Activated CD4-positive, alpha-beta T cell treated with anti-CD3 and anti-CD28 coated beads, Interleukin-2, amount 10 ng/mL, durations not matched to agents 7 days and 5 days (primary cell): Measurements from ENCODE around the gene DNASE1L3. TPM values are rescaled to one million over a fixed set of nuclear protein-coding genes. Genes with fewer than 3 reads are reported as not detected.
"Not testable (repeated sequence)": the region's sequence is repeated elsewhere in the genome, so short reads cannot be mapped to it uniquely, and the experiment has no call there.

ENCODE experiments used
- CTCF ChIA-PET: fragments of 350-600 bp; sonication (Branson Sonifier 250); formaldehyde crosslinking; loops from one replicate; lab custom pipeline; 2021; ENCODE audit warnings: antibody characterized with exemption; lab: Charles Lee
- POLR2A ChIA-PET: fragments of 350-600 bp; sonication (Branson Sonifier 250); formaldehyde crosslinking; loops from one replicate; lab custom pipeline; 2021; ENCODE audit warnings: antibody characterized with exemption; lab: Charles Lee
- DNase-seq: peaks from one replicate; pipeline ENCODE4 v3.0.0-alpha.2; 2020
- H3K27ac Mint-ChIP-seq: one replicate; pipeline ENCODE4 v1.8.0; 2021; ENCODE audit warnings: mild to moderate bottlenecking, moderate library complexity, mixed read lengths
- H3K27me3 Mint-ChIP-seq: one replicate; pipeline ENCODE4 v1.8.0; 2021; ENCODE audit warnings: mixed read lengths
- H3K36me3 Mint-ChIP-seq: one replicate; pipeline ENCODE4 v1.8.0; 2021; ENCODE audit warnings: low read depth, mixed read lengths
- H3K4me1 Mint-ChIP-seq: one replicate; pipeline ENCODE4 v1.8.0; 2021; ENCODE audit warnings: mixed read lengths
- H3K4me3 Mint-ChIP-seq: one replicate; pipeline ENCODE4 v1.8.0; 2021; ENCODE audit warnings: mild to moderate bottlenecking, moderate library complexity, mixed read lengths
- H3K9me3 Mint-ChIP-seq: one replicate; pipeline ENCODE4 v1.8.0; 2021; ENCODE audit warnings: mixed read lengths
- total RNA-seq, 2 experiments: library from RNA; stranded (reverse); gene quantifications; one replicate each; pipeline ENCODE4 v1.2.3, GENCODE V29; 2021

DNASE1L3 gene
- total RNA-seq, 2 experiments from 2014 or later, result not detected

DNA sequence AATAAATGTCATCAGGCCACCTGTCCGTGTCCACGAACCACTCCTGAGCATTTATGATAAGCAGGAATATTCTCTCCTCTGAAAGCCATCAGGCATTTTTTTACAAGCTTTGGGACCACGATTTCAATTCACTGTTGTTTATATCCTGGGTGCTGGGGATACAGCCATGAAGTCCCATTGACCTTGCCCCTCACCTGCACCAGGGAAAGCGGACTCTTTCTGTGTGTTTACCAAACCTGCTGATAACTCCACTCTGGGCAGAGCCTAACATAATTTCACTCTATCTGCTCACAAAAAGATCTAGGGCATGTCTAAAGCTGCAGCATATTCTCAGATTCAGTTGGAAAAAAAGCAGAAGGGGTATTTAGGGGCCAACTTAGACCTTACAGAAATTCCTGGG is 4.8 kb downstream of the DNASE1L3 start:
- H3K27ac Mint-ChIP-seq, result no peak overlapping the region
- peaks cover 6% of the 10 kb centered on the region for H3K4me1 Mint-ChIP-seq
- H3K9me3 Mint-ChIP-seq, result no peaks in the 10 kb centered on the region
- H3K36me3 Mint-ChIP-seq, result no peaks in the 10 kb centered on the region
- no peak overlapping the region for H3K4me3 Mint-ChIP-seq
- DNase-seq, result no peak
- POLR2A ChIA-PET, result no interaction called here
- CTCF ChIA-PET, result interaction anchor here (1.0 to 1.6 kb wide), 2 partner anchors 18 to 39 kb away, joined by 4 to 7 read pairs; no protein-coding TSS in a partner anchor
- H3K27me3 Mint-ChIP-seq, result peaks cover 21% of the 10 kb centered on the region

DNA sequence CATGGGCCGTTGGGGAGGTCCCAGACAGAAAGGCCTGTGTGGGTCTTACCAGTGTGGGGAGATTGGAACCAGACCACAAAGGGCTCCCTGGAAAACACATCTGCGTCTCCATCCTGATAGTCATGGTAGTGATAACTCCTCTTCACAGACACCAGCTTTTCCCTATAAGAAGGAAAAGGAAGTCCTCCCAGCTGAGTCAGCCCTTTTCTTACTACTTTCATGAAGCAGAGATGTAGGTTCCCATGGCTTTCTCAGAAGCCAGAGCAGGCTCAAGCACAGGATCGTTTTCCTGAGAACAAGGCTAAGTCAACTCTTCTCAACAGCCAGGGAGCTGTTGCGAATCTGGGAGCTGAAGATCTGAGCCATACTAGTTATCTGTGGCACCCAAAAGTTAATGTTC is 6.1 kb downstream of the DNASE1L3 start:
- CTCF ChIA-PET, result interaction anchor here (1.1 to 1.6 kb wide), 2 partner anchors 17 to 18 kb away, joined by 3 to 7 read pairs; no protein-coding TSS in a partner anchor
- Mint-ChIP-seq H3K27me3 (peaks cover 16% of the 10 kb centered on the region), H3K36me3 (no peaks in the 10 kb centered on the region), H3K4me1 (peaks cover 9% of the 10 kb centered on the region), H3K27ac (no peak overlapping the region), H3K9me3 (no peaks in the 10 kb centered on the region), H3K4me3 (no peak overlapping the region)
- DNase-seq, result no peak
- POLR2A ChIA-PET, result no interaction called here

DNA sequence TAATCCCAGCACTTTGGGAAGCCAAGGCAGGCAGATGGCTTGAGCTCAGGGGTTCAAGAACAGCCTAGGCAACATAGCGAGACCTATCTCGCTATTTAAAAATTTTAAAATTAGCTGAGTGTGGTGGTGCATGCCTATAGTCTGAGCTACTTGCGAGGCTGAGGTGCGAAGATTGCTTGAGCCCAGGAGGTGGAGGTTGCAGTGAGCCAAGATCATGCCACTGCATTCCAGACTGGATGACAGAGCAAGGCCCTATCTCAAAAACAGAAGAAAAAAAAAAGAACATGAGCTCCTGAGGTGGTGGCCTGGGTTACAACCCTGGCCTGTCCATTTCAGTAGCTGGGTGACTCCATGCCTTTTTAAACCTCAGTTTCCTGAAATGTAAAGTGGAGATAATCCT is 7.2 kb downstream of the DNASE1L3 start:
- Mint-ChIP-seq H3K27me3 (peaks cover 16% of the 10 kb centered on the region), H3K27ac (no peak overlapping the region), H3K4me1 (peaks cover 9% of the 10 kb centered on the region), H3K4me3 (no peak overlapping the region), H3K36me3 (no peaks in the 10 kb centered on the region), H3K9me3 (no peaks in the 10 kb centered on the region)
- ChIA-PET POLR2A (no interaction called here), CTCF (interaction anchor here (0.9 to 2.0 kb wide), 5 partner anchors 14 to 103 kb away, joined by 3 to 8 read pairs (median 8); partner anchors contain the start of genes HTD2 and RPP14)
- no peak for DNase-seq

DNA sequence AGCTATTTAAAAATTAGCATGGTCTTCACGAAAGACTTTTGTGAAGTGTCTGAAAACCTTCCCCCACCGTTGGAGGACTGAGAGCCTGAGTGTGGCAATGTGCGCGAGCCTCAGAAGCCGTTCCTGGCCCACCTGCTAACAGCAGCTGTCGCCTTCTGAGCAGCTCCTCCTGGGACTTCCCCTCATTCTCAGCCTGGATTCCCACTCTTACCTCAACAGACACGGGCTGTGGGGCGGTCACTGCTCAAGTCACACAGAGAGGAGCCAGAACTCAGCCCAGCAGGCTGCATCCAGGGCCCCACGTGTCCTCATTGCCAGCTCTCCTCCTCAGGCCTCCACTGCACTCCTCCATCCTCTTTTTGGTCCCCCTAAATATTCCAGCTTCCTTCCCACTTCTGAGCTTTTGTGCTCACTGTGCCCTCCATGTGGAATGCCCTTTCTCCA is 7.8 kb downstream of the DNASE1L3 start:
- POLR2A ChIA-PET, result no interaction called here
- Mint-ChIP-seq H3K4me3 (no peak overlapping the region), H3K27ac (no peak overlapping the region), H3K27me3 (peaks cover 15% of the 10 kb centered on the region), H3K36me3 (no peaks in the 10 kb centered on the region), H3K4me1 (peaks cover 9% of the 10 kb centered on the region), H3K9me3 (no peaks in the 10 kb centered on the region)
- no peak for DNase-seq
- CTCF ChIA-PET, result interaction anchor here (0.6 to 2.0 kb wide), 6 partner anchors 14 to 622 kb away, joined by 3 to 8 read pairs (median 6); partner anchors contain the start of genes HTD2 and RPP14

DNA sequence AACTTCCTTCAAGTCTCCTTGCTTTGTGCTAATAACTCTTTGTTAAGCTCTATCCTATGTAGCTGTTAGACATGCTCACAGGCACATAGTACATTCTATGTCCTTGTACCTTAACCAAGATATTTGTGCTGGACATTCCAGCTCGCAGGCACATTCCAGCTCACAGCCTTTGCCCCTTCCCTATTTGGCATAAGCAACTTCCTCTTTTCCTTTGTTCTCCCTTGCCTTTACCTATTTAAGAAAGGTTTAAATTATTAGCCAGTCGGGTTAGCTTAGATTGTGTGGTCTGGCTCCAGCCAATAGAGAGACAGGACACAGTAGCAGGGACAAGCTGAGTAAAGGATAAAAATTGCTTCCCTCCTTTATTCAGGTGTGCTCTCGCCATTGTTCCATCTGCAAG is 9.3 kb downstream of the DNASE1L3 start:
- DNase-seq, POLR2A ChIA-PET, H3K36me3 Mint-ChIP-seq, H3K4me1 Mint-ChIP-seq, H3K27ac Mint-ChIP-seq, H3K9me3 Mint-ChIP-seq, H3K4me3 Mint-ChIP-seq: not testable (repeated sequence)
- peaks cover 13% of the 10 kb centered on the region for H3K27me3 Mint-ChIP-seq
- CTCF ChIA-PET, result interaction anchor here (0.6 to 2.0 kb wide), 5 partner anchors 12 to 252 kb away, joined by 3 to 8 read pairs (median 4); no protein-coding TSS in a partner anchor

DNA sequence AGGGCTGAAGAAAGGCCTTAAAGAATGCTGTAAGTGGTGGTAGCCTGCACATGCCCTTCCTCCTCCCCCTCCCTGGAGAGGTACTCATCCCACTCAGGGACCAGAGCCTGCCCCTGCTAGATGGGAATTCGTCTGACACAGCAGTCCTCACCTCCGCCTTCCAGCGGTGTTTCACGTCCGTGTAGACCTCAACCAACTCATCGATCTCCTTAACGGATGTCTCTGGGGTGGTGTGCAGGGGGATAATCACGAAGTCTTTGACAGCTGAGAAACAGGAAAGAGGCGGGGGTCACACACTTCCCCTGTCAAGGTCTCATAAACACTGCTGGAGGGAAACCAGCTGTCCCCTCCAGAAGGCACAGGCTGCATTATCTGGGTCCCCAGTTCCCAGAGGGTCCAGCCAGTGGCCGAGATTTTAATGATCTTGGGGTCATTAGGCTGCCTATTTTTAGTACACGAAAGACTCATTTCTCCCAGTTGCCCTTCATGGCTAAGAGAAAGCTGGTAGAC is 9.9 kb downstream of the DNASE1L3 start:
- Mint-ChIP-seq H3K4me3 (no peak overlapping the region), H3K4me1 (peaks cover 2% of the 10 kb centered on the region), H3K27me3 (peaks cover 13% of the 10 kb centered on the region), H3K27ac (no peak overlapping the region), H3K36me3 (no peaks in the 10 kb centered on the region), H3K9me3 (no peaks in the 10 kb centered on the region)
- CTCF ChIA-PET, result interaction anchor here (0.9 to 1.9 kb wide), 3 partner anchors 10 to 41 kb away, joined by 3 to 6 read pairs (median 3); no protein-coding TSS in a partner anchor
- DNase-seq, result no peak
- POLR2A ChIA-PET, result no interaction called here

DNA sequence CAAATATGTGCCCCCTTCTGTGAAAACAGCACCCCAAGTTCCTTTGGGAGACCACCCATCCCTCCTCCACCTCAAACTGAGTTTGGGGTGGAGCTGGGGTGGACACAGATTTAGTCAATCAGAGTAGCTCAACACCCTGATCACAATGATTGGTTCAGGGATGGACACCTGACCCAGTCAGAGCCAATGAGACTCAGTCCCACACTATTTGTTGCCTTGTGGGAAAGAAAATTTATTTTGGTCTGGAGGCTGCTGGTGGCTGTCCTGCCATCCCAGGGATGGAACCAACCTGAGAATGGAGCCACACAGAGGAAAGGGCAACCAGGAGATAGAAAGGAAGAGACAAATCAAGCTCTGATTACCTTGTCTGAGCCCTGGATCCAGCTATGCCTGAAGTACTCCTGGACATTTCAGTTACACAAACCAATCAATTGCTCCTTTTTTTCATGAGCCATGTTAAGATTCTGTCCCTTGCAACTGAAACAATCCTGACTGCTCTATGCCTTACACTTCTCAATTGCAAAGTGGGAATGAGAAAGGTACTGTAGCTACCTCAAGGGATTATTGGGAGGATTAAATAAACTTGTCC is 10.6 kb downstream of the DNASE1L3 start:
- Mint-ChIP-seq H3K9me3 (no peaks in the 10 kb centered on the region), H3K36me3 (no peaks in the 10 kb centered on the region), H3K27ac (no peak overlapping the region), H3K27me3 (peaks cover 13% of the 10 kb centered on the region), H3K4me3 (no peak overlapping the region), H3K4me1 (peaks cover 2% of the 10 kb centered on the region)
- no peak for DNase-seq
- POLR2A ChIA-PET, result no interaction called here
- CTCF ChIA-PET, result interaction anchor here (0.6 to 1.9 kb wide), 4 partner anchors 10 to 430 kb away, joined by 3 to 6 read pairs (median 3); no protein-coding TSS in a partner anchor

DNA sequence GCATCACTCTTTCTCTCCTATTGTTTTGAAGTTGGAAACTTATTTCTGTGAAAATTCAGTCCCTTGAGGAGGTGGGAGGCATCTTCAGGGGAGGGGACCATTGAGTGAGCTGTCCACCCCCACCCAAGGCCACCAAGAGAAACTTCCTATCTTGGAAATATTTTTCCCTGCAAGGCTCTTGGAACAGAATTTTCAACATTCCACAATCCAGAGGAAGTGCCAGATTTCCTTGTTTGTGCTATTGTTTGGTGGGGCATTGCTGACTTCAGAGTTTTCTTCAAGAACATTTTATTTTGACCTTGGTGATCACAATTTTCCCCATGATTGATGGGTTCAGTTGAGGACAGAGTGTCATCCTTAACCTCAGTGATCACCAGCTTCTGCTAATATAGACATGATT is 12.0 kb downstream of the DNASE1L3 start:
- Mint-ChIP-seq H3K27me3 (peaks cover 13% of the 10 kb centered on the region), H3K27ac (no peak overlapping the region), H3K36me3 (no peaks in the 10 kb centered on the region), H3K9me3 (no peaks in the 10 kb centered on the region), H3K4me1 (peaks cover 2% of the 10 kb centered on the region), H3K4me3 (no peak overlapping the region)
- DNase-seq, result no peak
- CTCF ChIA-PET, result interaction anchor here (0.7 kb wide), 1 partner anchor 56 kb away, joined by 3 read pairs; no protein-coding TSS in a partner anchor
- POLR2A ChIA-PET, result no interaction called here

DNA sequence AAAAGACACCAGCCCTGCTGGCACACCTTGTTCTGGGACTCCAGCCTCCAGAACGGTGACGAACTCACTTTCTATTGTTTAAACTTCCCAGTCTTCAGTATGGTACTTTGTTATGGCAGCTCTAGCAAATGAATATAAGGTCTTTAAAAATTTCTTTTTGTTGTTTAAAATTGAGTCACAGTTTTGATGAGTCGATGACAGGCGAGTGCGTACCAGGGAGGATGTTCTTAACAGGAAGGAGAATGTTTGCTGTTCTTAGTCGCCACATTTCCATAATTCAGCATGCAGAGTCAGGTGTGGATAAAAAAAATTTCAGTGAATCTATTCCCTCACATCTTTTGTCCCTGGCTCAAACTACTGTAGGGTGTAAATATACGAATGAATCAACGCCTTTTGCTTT is 12.4 kb downstream of the DNASE1L3 start:
- peaks cover 2% of the 10 kb centered on the region for H3K4me1 Mint-ChIP-seq
- CTCF ChIA-PET, result interaction anchor here (2.3 kb wide), 1 partner anchor 11 kb away, joined by 10 read pairs; no protein-coding TSS in a partner anchor
- POLR2A ChIA-PET, result no interaction called here
- no peaks in the 10 kb centered on the region for H3K36me3 Mint-ChIP-seq
- H3K27me3 Mint-ChIP-seq, result peaks cover 12% of the 10 kb centered on the region
- no peak for DNase-seq
- no peak overlapping the region for H3K4me3 Mint-ChIP-seq
- no peaks in the 10 kb centered on the region for H3K9me3 Mint-ChIP-seq
- no peak overlapping the region for H3K27ac Mint-ChIP-seq

DNA sequence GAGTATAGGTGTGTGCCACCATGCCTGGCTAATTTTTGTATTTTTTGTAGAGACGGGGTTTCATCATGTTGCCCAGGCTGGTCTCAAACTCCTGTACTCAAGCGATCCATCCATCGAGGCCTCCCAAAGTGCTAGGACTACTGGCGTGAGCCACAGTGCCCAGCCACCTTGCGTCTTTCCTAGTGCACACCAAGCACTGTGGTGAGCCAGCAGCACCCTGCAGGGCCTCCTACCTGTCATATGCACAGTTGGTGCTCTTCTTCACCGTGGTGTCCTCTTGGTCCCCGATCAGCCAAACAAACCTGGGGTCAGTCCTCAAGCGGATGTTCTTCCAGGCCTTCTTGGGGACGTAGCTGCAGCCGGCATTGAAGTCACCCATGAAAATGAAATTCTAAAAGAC is 13.2 kb downstream of the DNASE1L3 start:
- H3K4me3 Mint-ChIP-seq, result no peak overlapping the region
- H3K27me3 Mint-ChIP-seq, result peaks cover 7% of the 10 kb centered on the region
- CTCF ChIA-PET, result interaction anchor here (2.3 kb wide), 1 partner anchor 10 kb away, joined by 10 read pairs; no protein-coding TSS in a partner anchor
- no peaks in the 10 kb centered on the region for H3K9me3 Mint-ChIP-seq
- POLR2A ChIA-PET, result no interaction called here
- no peak overlapping the region for H3K27ac Mint-ChIP-seq
- DNase-seq, result no peak
- H3K4me1 Mint-ChIP-seq, result peaks cover 2% of the 10 kb centered on the region
- no peaks in the 10 kb centered on the region for H3K36me3 Mint-ChIP-seq

DNA sequence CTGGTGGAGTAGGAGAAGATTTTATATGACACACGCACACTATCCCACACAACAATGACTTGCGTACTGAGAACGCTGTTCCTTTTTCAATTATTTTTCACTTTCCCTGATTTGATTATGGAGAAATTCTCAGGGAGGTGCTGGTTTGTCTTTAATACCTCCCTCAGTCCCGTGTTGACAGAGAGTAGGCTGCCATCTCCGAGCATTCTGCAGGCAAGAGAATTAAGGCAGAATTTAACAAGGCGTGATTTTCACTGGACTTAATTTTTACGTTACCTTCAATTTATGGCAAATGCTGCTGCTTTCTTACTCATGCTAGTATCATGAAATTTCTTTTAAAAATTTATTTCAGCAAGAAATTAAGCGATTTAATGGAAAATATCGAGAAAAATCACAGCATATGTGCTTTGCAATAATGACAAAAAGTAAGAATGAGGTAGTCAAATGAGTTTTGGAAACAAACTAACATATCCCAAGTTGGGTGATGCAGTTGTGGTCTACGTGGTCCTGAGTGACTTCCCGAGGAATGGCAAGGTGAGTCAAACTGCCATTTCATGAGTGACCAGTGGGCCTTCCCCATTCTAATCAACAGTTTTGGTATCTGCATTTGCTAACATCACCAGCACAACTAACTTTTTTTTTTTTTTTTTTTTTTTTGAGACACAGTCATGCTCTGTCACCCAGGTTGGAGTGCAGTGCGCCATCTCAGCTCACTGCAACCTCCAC is 16.9 kb downstream of the DNASE1L3 start:
- CTCF ChIA-PET, result interaction anchor here (0.8 to 0.9 kb wide), 2 partner anchors 15 to 24 kb away, joined by 3 read pairs; no protein-coding TSS in a partner anchor
- H3K27ac Mint-ChIP-seq, result no peak overlapping the region
- H3K27me3 Mint-ChIP-seq, result no peaks in the 10 kb centered on the region
- no peaks in the 10 kb centered on the region for H3K9me3 Mint-ChIP-seq
- H3K36me3 Mint-ChIP-seq, result no peaks in the 10 kb centered on the region
- POLR2A ChIA-PET, result no interaction called here
- DNase-seq, result no peak
- no peak overlapping the region for H3K4me3 Mint-ChIP-seq
- no peaks in the 10 kb centered on the region for H3K4me1 Mint-ChIP-seq

DNA sequence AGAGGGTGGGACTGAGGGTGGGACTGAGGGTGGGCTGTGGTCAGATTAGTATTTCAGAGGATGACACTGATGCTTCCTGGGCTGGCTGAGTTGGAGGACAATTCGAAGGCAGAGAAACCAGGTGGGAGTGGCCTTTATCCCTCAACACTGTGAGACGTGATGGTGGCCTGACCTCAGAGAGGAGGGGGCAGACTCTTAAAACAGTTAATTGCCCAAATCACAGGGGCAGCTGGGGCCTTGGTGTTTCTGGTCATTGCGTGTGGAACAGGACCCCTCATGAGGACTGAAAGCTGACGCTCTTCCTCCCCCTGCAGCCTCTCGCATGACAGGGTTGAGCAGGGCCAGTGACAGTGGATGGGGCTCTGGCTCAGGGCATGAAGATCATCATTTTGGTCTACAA is 18.7 kb downstream of the DNASE1L3 start:
- ChIA-PET POLR2A (no interaction called here), CTCF (interaction anchor here (0.6 kb wide), 2 partner anchors 103 to 150 kb away, joined by 3 to 7 read pairs; no protein-coding TSS in a partner anchor)
- no peak for DNase-seq
- H3K36me3 Mint-ChIP-seq, result no peaks in the 10 kb centered on the region
- no peaks in the 10 kb centered on the region for H3K27me3 Mint-ChIP-seq
- H3K4me1 Mint-ChIP-seq, result peaks cover 1% of the 10 kb centered on the region
- H3K27ac Mint-ChIP-seq, result no peak overlapping the region
- H3K9me3 Mint-ChIP-seq, result no peaks in the 10 kb centered on the region
- no peak overlapping the region for H3K4me3 Mint-ChIP-seq
